IMR-90 (cell line): ENCODE data around the gene MOB3B. TPM values are rescaled to one million over a fixed set of nuclear protein-coding genes. Genes with fewer than 3 reads are reported as not detected.

ENCODE experiments used
- ATAC-seq: fragments of 200-7000 bp; cut with Tn5 transposase; 2 replicates; pipeline ENCODE4 v1.9.1; 2020; ENCODE audit warnings: low read depth, mild to moderate bottlenecking, moderate library complexity
- BruUV-seq: library from RNA; stranded (reverse); fragments of 400-500 nt; replicated peaks from 2 replicates; lab custom pipeline; 2021; lab: Mats Ljungman, UMichigan
- CTCF ChIA-PET: fragments of 300-600 bp; formaldehyde crosslinking; extraction: SDS; loops from one replicate; lab custom pipeline; 2021; ENCODE audit warnings: antibody characterized with exemption; lab: Yijun Ruan, JAX
- POLR2A ChIA-PET: fragments of 300-600 bp; sonication (Branson Sonifier 250); formaldehyde crosslinking; loops from one replicate; lab custom pipeline; 2022; ENCODE audit warnings: antibody characterized with exemption; ENCODE audit not compliant: unreplicated experiment; lab: Charles Lee
- DNase-seq: peaks from one replicate; pipeline ENCODE4 v3.0.0; 2013
- H2AFZ ChIP-seq: replicated peaks from 2 replicates; pipeline ENCODE3; 2013; ENCODE audit warnings: low read length, mild to moderate bottlenecking; ENCODE audit not compliant: poor library complexity
- H2AK5ac ChIP-seq: 2 replicates; pipeline ENCODE4 v1.6.1; 2013; ENCODE audit warnings: low read depth, low read length, inconsistent platforms
- H2AK9ac ChIP-seq: replicated peaks from 2 replicates; pipeline ENCODE3; 2013; ENCODE audit warnings: mild to moderate bottlenecking, low read depth, low read length, moderate library complexity; ENCODE audit not compliant: poor library complexity
- H2BK120ac ChIP-seq: 2 replicates; pipeline ENCODE4 v1.6.1; 2013; ENCODE audit warnings: low read depth, low read length, inconsistent platforms
- H2BK15ac ChIP-seq: 3 replicates; pipeline ENCODE4 v1.6.1; 2013; ENCODE audit warnings: low read depth, low read length, inconsistent platforms
- H2BK20ac ChIP-seq: 2 replicates; pipeline ENCODE4 v1.6.1; 2013; ENCODE audit warnings: low read depth, mild to moderate bottlenecking, inconsistent platforms, low read length, moderate library complexity
- H2BK5ac ChIP-seq: 2 replicates; pipeline ENCODE4 v1.6.1; 2013; ENCODE audit warnings: mild to moderate bottlenecking, low read depth, low read length, inconsistent platforms; ENCODE audit not compliant: poor library complexity, severe bottlenecking
- H3K14ac ChIP-seq: replicated peaks from 2 replicates; pipeline ENCODE4 v1.6.1; 2013; ENCODE audit warnings: low read depth, low read length, inconsistent platforms
- H3K18ac ChIP-seq: 2 replicates; pipeline ENCODE4 v1.6.1; 2013; ENCODE audit warnings: low read depth, low read length, control low read depth
- H3K23ac ChIP-seq: 2 replicates; pipeline ENCODE4 v1.6.1; 2013; ENCODE audit warnings: low read depth, low read length, inconsistent platforms
- H3K27ac ChIP-seq: 2 replicates; pipeline ENCODE4 v1.5.1; 2013; ENCODE audit warnings: mild to moderate bottlenecking, control low read depth, low read length; ENCODE audit not compliant: insufficient read depth
- H3K27me3 ChIP-seq: 2 replicates; pipeline ENCODE4 v1.6.1; 2013; ENCODE audit warnings: low read length; ENCODE audit not compliant: control insufficient read depth, insufficient read depth
- H3K36me3 ChIP-seq: 2 replicates; pipeline ENCODE4 v1.6.1; 2013; ENCODE audit warnings: low read length, mixed read lengths; ENCODE audit not compliant: control insufficient read depth, insufficient read depth
- H3K4ac ChIP-seq: 2 replicates; pipeline ENCODE4 v1.6.1; 2013; ENCODE audit warnings: low read depth, low read length, inconsistent platforms
- H3K4me1 ChIP-seq: 2 replicates; pipeline ENCODE4 v1.6.1; 2013; ENCODE audit warnings: low read length, mixed read lengths; ENCODE audit not compliant: control insufficient read depth, insufficient read depth
- H3K4me2 ChIP-seq: 2 replicates; pipeline ENCODE4 v1.6.1; 2013; ENCODE audit warnings: low read depth, mild to moderate bottlenecking, control low read depth, low read length, moderate library complexity
- H3K4me3 ChIP-seq: 2 replicates; pipeline ENCODE4 v1.5.1; 2013; ENCODE audit warnings: low read depth, mild to moderate bottlenecking, control low read depth, low read length, moderate library complexity; ENCODE audit not compliant: insufficient read depth
- H3K56ac ChIP-seq: 2 replicates; pipeline ENCODE4 v1.6.1; 2013; ENCODE audit warnings: low read length, inconsistent platforms; ENCODE audit not compliant: insufficient read depth; ENCODE audit errors: extremely low read depth
- H3K79me1 ChIP-seq, 2 experiments: 2 replicates each; pipeline ENCODE4 v1.6.1; 2013; ENCODE audit warnings: low read length in 2 of 2, inconsistent platforms in 1 of 2, low read depth in 1 of 2
- H3K9ac ChIP-seq: 2 replicates; pipeline ENCODE4 v1.6.1; 2013; ENCODE audit warnings: low read depth, low read length, control low read depth
- H3K9me1 ChIP-seq: 2 replicates; pipeline ENCODE4 v1.6.1; 2013; ENCODE audit warnings: low read length, inconsistent platforms; ENCODE audit not compliant: insufficient read depth
- H3K9me3 ChIP-seq: 2 replicates; pipeline ENCODE4 v1.6.1; 2013; ENCODE audit warnings: low read length; ENCODE audit not compliant: control insufficient read depth, insufficient read depth
- H4K20me1 ChIP-seq: 2 replicates; pipeline ENCODE4 v1.6.1; 2013; ENCODE audit warnings: low read length, inconsistent platforms; ENCODE audit not compliant: insufficient read depth
- H4K5ac ChIP-seq: 2 replicates; pipeline ENCODE4 v1.6.1; 2013; ENCODE audit warnings: mild to moderate bottlenecking, low read depth, low read length, control low read depth
- H4K8ac ChIP-seq, 2 experiments: 2 replicates each; pipeline ENCODE4 v1.6.1; 2013; ENCODE audit warnings: low read depth in 2 of 2, low read length in 2 of 2, control low read depth in 1 of 2, inconsistent platforms in 1 of 2
- H4K91ac ChIP-seq: 2 replicates; pipeline ENCODE4 v1.6.1; 2013; ENCODE audit warnings: low read depth, low read length, inconsistent platforms; ENCODE audit not compliant: insufficient read depth
- BHLHE40 ChIP-seq: fragments of 150-350 bp; IDR thresholded peaks from 2 replicates; pipeline ENCODE4 v1.6.1; 2016; ENCODE audit warnings: mild to moderate bottlenecking, low read depth, low read length
- CEBPB ChIP-seq: IDR thresholded peaks from 2 replicates; pipeline ENCODE4 v1.6.1; 2012; ENCODE audit warnings: low read depth, low read length, improper control_type of control experiment
- ELK1 ChIP-seq: fragments of 150-350 bp; IDR thresholded peaks from 2 replicates; pipeline ENCODE4 v1.6.1; 2016; ENCODE audit warnings: low read depth, mild to moderate bottlenecking, low read length, moderate library complexity, borderline replicate concordance
- FOS ChIP-seq: fragments of 150-350 bp; IDR thresholded peaks from 2 replicates; pipeline ENCODE4 v1.6.1; 2016; ENCODE audit warnings: low read depth, low read length
- MAZ ChIP-seq: IDR thresholded peaks from 2 replicates; pipeline ENCODE4 v1.6.1; 2012; ENCODE audit warnings: low read depth, mild to moderate bottlenecking, low read length, improper control_type of control experiment, moderate library complexity, borderline replicate concordance
- RCOR1 ChIP-seq: IDR thresholded peaks from 2 replicates; pipeline ENCODE4 v1.6.1; 2012; ENCODE audit warnings: mild to moderate bottlenecking, low read length, improper control_type of control experiment; ENCODE audit not compliant: insufficient replicate concordance
- WGBS, 2 experiments: methylation state at CpG; one replicate each; pipeline versions ENCODE4 v1.1.5 to v1.1.7; 2013; ENCODE audit warnings: missing lambda C conversion rate in 2 of 2; ENCODE audit not compliant: insufficient read length in 1 of 2; ENCODE audit errors: extremely low coverage in 2 of 2; 5-methylcytosine and 5-hydroxymethylcytosine counted together
- dilution Hi-C: fragments of 300-500 bp; cut with HindIII; formaldehyde crosslinking; loops from one replicate; pipeline ENCODE4 v1.14.3; 2018; ENCODE audit warnings: low sequenced_read_pairs; ENCODE audit not compliant: unreplicated experiment
- in situ Hi-C: fragments of 300-500 bp; cut with MboI; formaldehyde crosslinking; loops from 3 replicates; pipeline ENCODE4 v1.14.3; 2019; ENCODE audit warnings: low sequenced_read_pairs, inconsistent platforms, mixed read lengths
- intact Hi-C: fragments of 100-400 bp; cut with micrococcal nuclease; formaldehyde crosslinking; loops from 2 replicates; pipeline ENCODE4 v1.10.0; 2022
- polyA plus RNA-seq, 3 experiments: library from polyadenylated mRNA; depleted of rRNA; stranded (reverse); fragments of >200 nt; gene quantifications; 2 replicates each; pipeline ENCODE4 v1.2.3, GENCODE V29; 2012; ENCODE audit warnings: low replicate concordance in 1 of 3
- total RNA-seq: library from RNA; depleted of rRNA; stranded (reverse); fragments of >200 nt; gene quantifications from 2 replicates; pipeline ENCODE4 v1.2.3, GENCODE V29; 2012
- TF ChIP-seq, protein P1 (sequence below): conservative IDR thresholded peaks from 2 replicates; pipeline ENCODE4 v1.5.1; 2012; ENCODE audit warnings: mild to moderate bottlenecking, low read depth, low read length, improper control_type of control experiment

MOB3B gene
- total and polyA plus RNA-seq, 2 of the 4 experiments (the other 2 are of a cell fraction): under 0.01 to 0.02 TPM

DNA sequence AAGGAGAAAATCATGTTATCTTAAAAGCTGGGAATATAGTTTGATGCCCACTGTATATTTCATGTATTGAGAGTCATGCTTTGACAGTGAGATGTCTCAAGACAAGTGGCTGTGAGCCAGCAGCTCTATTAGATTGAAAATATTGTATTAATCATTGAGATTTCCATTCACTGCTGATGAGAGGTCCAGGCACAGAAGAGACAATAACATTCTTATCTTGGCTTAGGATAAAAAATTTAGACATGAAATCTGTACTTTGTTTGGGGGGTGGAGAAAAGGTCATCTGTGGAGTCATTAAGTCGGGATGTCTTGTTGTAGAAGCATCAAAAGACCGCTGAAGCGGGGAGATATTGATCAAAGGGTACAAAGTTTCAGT, 134.8 kb downstream of the MOB3B start:
- dilution Hi-C loops (no loop called here), intact Hi-C loops (no loop called here), in situ Hi-C loops (no loop called here)
- Histone ChIP-seq H2AK5ac (no peak overlapping the region), H2BK5ac (no peak overlapping the region), H3K9ac (no peak overlapping the region), H4K8ac (no peak overlapping the region), H2AFZ (no peak overlapping the region), H4K91ac (no peak overlapping the region), H4K5ac (no peak overlapping the region), H2AK9ac (no peak overlapping the region), H3K14ac (no peak overlapping the region), H2BK15ac (no peak overlapping the region), H3K4ac (no peak overlapping the region), H3K4me1 (no peaks in the 10 kb centered on the region), H3K9me1 (no peaks in the 10 kb centered on the region), H3K23ac (no peak overlapping the region), H3K4me3 (no peak overlapping the region), H3K27me3 (no peaks in the 10 kb centered on the region), H3K4me2 (no peak overlapping the region), H3K9me3 (no peaks in the 10 kb centered on the region), H3K79me1 (no peaks in the 10 kb centered on the region), H3K27ac (no peak overlapping the region), H2BK20ac (no peak overlapping the region), H3K18ac (no peak overlapping the region), H4K20me1 (no peaks in the 10 kb centered on the region), H3K36me3 (no peaks in the 10 kb centered on the region), H2BK120ac (no peak overlapping the region), H3K56ac (no peak overlapping the region)
- ChIA-PET POLR2A (no interaction called here), CTCF (no interaction called here)
- DNase-seq (no peak), ATAC-seq (no peak)
- no peak for TF ChIP-seq ELK1
- no peak for TF ChIP-seq CEBPB
- no peak for TF ChIP-seq BHLHE40
- TF ChIP-seq, protein P1, sequence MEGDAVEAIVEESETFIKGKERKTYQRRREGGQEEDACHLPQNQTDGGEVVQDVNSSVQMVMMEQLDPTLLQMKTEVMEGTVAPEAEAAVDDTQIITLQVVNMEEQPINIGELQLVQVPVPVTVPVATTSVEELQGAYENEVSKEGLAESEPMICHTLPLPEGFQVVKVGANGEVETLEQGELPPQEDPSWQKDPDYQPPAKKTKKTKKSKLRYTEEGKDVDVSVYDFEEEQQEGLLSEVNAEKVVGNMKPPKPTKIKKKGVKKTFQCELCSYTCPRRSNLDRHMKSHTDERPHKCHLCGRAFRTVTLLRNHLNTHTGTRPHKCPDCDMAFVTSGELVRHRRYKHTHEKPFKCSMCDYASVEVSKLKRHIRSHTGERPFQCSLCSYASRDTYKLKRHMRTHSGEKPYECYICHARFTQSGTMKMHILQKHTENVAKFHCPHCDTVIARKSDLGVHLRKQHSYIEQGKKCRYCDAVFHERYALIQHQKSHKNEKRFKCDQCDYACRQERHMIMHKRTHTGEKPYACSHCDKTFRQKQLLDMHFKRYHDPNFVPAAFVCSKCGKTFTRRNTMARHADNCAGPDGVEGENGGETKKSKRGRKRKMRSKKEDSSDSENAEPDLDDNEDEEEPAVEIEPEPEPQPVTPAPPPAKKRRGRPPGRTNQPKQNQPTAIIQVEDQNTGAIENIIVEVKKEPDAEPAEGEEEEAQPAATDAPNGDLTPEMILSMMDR: no peak
- no peak for TF ChIP-seq FOS
- TF ChIP-seq RCOR1: no peak
- TF ChIP-seq MAZ: no peak
- no TSS peak for BruUV-seq
- 20% methylated on average over 1 of the region's 3 CpGs; no CpG with 5 or more reads in 1 of the 2 experiments for WGBS, 2 experiments
